Measurements from ENCODE around the gene PTCH1. TPM values are rescaled to one million over a fixed set of nuclear protein-coding genes. Genes with fewer than 3 reads are reported as not detected.

PTCH1 gene
- total RNA-seq, 1 donor, result 10.2 TPM

- Histone ChIP-seq H3K4me1 (ENCODE audit: insufficient read depth, low read length) (peaks cover 16% of the 10 kb centered on the region), H3K9me3 (ENCODE audit: low read depth, low read length) (no peaks in the 10 kb centered on the region), H3K27me3 (ENCODE audit: insufficient read depth, low read length) (no peaks in the 10 kb centered on the region), H3K4me3 (ENCODE audit: low read length) (no peak overlapping the region)
Measured at GRCh38 chr9:95407524-95407923, 109.2 kb downstream of the PTCH1 start.

- Histone ChIP-seq H3K9me3 (ENCODE audit: low read depth, low read length) (no peaks in the 10 kb centered on the region), H3K4me1 (ENCODE audit: insufficient read depth, low read length) (peaks cover 16% of the 10 kb centered on the region), H3K4me3 (ENCODE audit: low read length) (no peak overlapping the region), H3K27me3 (ENCODE audit: insufficient read depth, low read length) (peaks cover 5% of the 10 kb centered on the region)
Measured at GRCh38 chr9:95406121-95406520, 110.7 kb downstream of the PTCH1 start.

GRCh38 chr9:95399261-95399660, 117.5 kb downstream of the PTCH1 start:
- Histone ChIP-seq H3K4me3 (ENCODE audit: low read length) (no peak overlapping the region), H3K9me3 (ENCODE audit: low read depth, low read length) (no peaks in the 10 kb centered on the region), H3K4me1 (ENCODE audit: insufficient read depth, low read length) (no peaks in the 10 kb centered on the region), H3K27me3 (ENCODE audit: insufficient read depth, low read length) (peaks cover 9% of the 10 kb centered on the region)

Other genes with a start within 250 kb of the PTCH1 start
- gene FANCC, start 199.3 kb downstream of the PTCH1 start, total RNA-seq, result 3.8 TPM